ENCODE measurements around the gene DGCR6L.
"Not testable (repeated sequence)": the region's sequence is repeated elsewhere in the genome, so short reads cannot be mapped to it uniquely, and the experiment has no call there.

The DGCR6L gene

GRCh38 chr22:20319745-20320658, at the start of gene DGCR6L:
TSS of gene DGCR6L (minus strand) at chr22:20320060. CDS start at chr22:20319988, 72 bp downstream.
- Mint-ChIP-seq H3K9me3 (no peaks in the 10 kb centered on the region), H3K36me3 (peaks cover 17% of the 10 kb centered on the region), H3K27ac (peak within 1 kb of the TSS; percentile 95), H3K4me3 (peak within 1 kb of the TSS; percentile 93), H3K4me1 (peaks cover 54% of the 10 kb centered on the region)
- DNase-seq (ENCODE audit: low spot score in 2 of 2) (peak; percentile 92 to 97), ATAC-seq (peak; percentile 79)

- H3K36me3 Mint-ChIP-seq; H3K4me1 Mint-ChIP-seq; H3K4me3 Mint-ChIP-seq; H3K27ac Mint-ChIP-seq; ATAC-seq; H3K9me3 Mint-ChIP-seq; DNase-seq (ENCODE audit: low spot score in 2 of 2): not testable (repeated sequence)
Observed at GRCh38 chr22:20368875-20369274, 49.0 kb upstream of the DGCR6L start.

- not testable (repeated sequence) for DNase-seq (ENCODE audit: low spot score in 2 of 2); H3K36me3 Mint-ChIP-seq; H3K27ac Mint-ChIP-seq; ATAC-seq; H3K9me3 Mint-ChIP-seq; H3K4me1 Mint-ChIP-seq; H3K4me3 Mint-ChIP-seq
Observed at GRCh38 chr22:20366841-20367240, 47.0 kb upstream of the DGCR6L start.

- not testable (repeated sequence) for H3K4me1 Mint-ChIP-seq, H3K36me3 Mint-ChIP-seq, H3K9me3 Mint-ChIP-seq, H3K27ac Mint-ChIP-seq, H3K4me3 Mint-ChIP-seq, ATAC-seq
- peak in 1 of 2 donors; percentile 26 for DNase-seq (ENCODE audit: low spot score in 2 of 2)
Observed at GRCh38 chr22:20364335-20365260, 44.7 kb upstream of the DGCR6L start.

GRCh38 chr22:20362403-20362802, 42.5 kb upstream of the DGCR6L start:
- H3K4me3 Mint-ChIP-seq; H3K9me3 Mint-ChIP-seq; DNase-seq (ENCODE audit: low spot score in 2 of 2); H3K4me1 Mint-ChIP-seq; H3K27ac Mint-ChIP-seq; H3K36me3 Mint-ChIP-seq: not testable (repeated sequence)
- ATAC-seq = peak; percentile 26

GRCh38 chr22:20361752-20362229, 41.9 kb upstream of the DGCR6L start:
- not testable (repeated sequence) for H3K9me3 Mint-ChIP-seq, H3K27ac Mint-ChIP-seq, H3K4me3 Mint-ChIP-seq, ATAC-seq, H3K36me3 Mint-ChIP-seq, H3K4me1 Mint-ChIP-seq
- DNase-seq (ENCODE audit: low spot score in 2 of 2) = peak in 1 of 2 donors; percentile 42

- not testable (repeated sequence) for ATAC-seq, H3K9me3 Mint-ChIP-seq, H3K4me3 Mint-ChIP-seq, H3K36me3 Mint-ChIP-seq, H3K27ac Mint-ChIP-seq, H3K4me1 Mint-ChIP-seq
- peak in 1 of 2 donors; percentile 18 for DNase-seq (ENCODE audit: low spot score in 2 of 2)
Observed at GRCh38 chr22:20360866-20361751, 41.2 kb upstream of the DGCR6L start.

- peak in 1 of 2 donors; percentile 32 for DNase-seq (ENCODE audit: low spot score in 2 of 2)
- not testable (repeated sequence) for H3K4me3 Mint-ChIP-seq, H3K36me3 Mint-ChIP-seq, H3K9me3 Mint-ChIP-seq, ATAC-seq, H3K4me1 Mint-ChIP-seq, H3K27ac Mint-ChIP-seq
Observed at GRCh38 chr22:20360261-20360660, 40.4 kb upstream of the DGCR6L start.

- DNase-seq (ENCODE audit: low spot score in 2 of 2) = peak in 1 of 2 donors; percentile 6
- H3K36me3 Mint-ChIP-seq, H3K27ac Mint-ChIP-seq, H3K9me3 Mint-ChIP-seq, H3K4me3 Mint-ChIP-seq, ATAC-seq, H3K4me1 Mint-ChIP-seq: not testable (repeated sequence)
Observed at GRCh38 chr22:20358503-20359239, 38.8 kb upstream of the DGCR6L start.

- H3K27ac Mint-ChIP-seq; H3K9me3 Mint-ChIP-seq; DNase-seq (ENCODE audit: low spot score in 2 of 2); H3K36me3 Mint-ChIP-seq; ATAC-seq; H3K4me3 Mint-ChIP-seq; H3K4me1 Mint-ChIP-seq: not testable (repeated sequence)
Observed at GRCh38 chr22:20357967-20358366, 38.1 kb upstream of the DGCR6L start.

GRCh38 chr22:20356906-20357305, 37.0 kb upstream of the DGCR6L start:
- ATAC-seq, H3K36me3 Mint-ChIP-seq: not testable (repeated sequence)

GRCh38 chr22:20355939-20356636, 36.2 kb upstream of the DGCR6L start:
- ATAC-seq; H3K4me1 Mint-ChIP-seq; H3K4me3 Mint-ChIP-seq; DNase-seq (ENCODE audit: low spot score in 2 of 2); H3K36me3 Mint-ChIP-seq; H3K9me3 Mint-ChIP-seq; H3K27ac Mint-ChIP-seq: not testable (repeated sequence)

More at GRCh38 chr22:20356906-20357305, 37.0 kb upstream of the DGCR6L start:
- DNase-seq (ENCODE audit: low spot score in 2 of 2); H3K4me1 Mint-ChIP-seq; H3K4me3 Mint-ChIP-seq; H3K9me3 Mint-ChIP-seq; H3K27ac Mint-ChIP-seq: not testable (repeated sequence)

GRCh38 chr22:20354238-20354975, 34.5 kb upstream of the DGCR6L start:
- ATAC-seq = no peak
- no peak for DNase-seq (ENCODE audit: low spot score in 2 of 2)
- no peaks in the 10 kb centered on the region for H3K36me3 Mint-ChIP-seq
- no peaks in the 10 kb centered on the region for H3K9me3 Mint-ChIP-seq
- H3K4me3 Mint-ChIP-seq = no peak overlapping the region
- no peak overlapping the region for H3K27ac Mint-ChIP-seq
- no peaks in the 10 kb centered on the region for H3K4me1 Mint-ChIP-seq

All from stimulated activated effector memory CD8-positive, alpha-beta T cell treated with anti-CD3 and anti-CD28 coated beads, Interleukin-12 subunit alpha, Interleukin-12 subunit beta, amount 100 ng/mL, for 72 hours (primary cell).